HG02678 (cell line): ENCODE measurements around the gene ZNF592.

Experiments
- ATAC-seq: cut with Tn5 transposase; IDR thresholded peaks from one replicate; pipeline ENCODE4 v1.9.1; 2021; ENCODE audit warnings: mild to moderate bottlenecking, moderate library complexity; ENCODE audit not compliant: unreplicated experiment

The ZNF592 gene

GRCh38 chr15:84775867-84776449 is 27.6 kb downstream of the ZNF592 start:
- no peak for ATAC-seq

GRCh38 chr15:84778194-84778593 is 29.8 kb downstream of the ZNF592 start:
- ATAC-seq: no peak

- no peak for ATAC-seq
Measured at GRCh38 chr15:84780492-84780891, 32.1 kb downstream of the ZNF592 start.

- no peak for ATAC-seq
Measured at GRCh38 chr15:84781495-84781894, 33.1 kb downstream of the ZNF592 start.

- no peak for ATAC-seq
Measured at GRCh38 chr15:84782346-84782745, 34.0 kb downstream of the ZNF592 start.

GRCh38 chr15:84783493-84784251 is 35.3 kb downstream of the ZNF592 start:
- no peak for ATAC-seq

GRCh38 chr15:84784262-84784661 is 35.9 kb downstream of the ZNF592 start:
- no peak for ATAC-seq

GRCh38 chr15:84785053-84785452 is 36.7 kb downstream of the ZNF592 start:
- no peak for ATAC-seq

GRCh38 chr15:84788500-84788899 is 40.1 kb downstream of the ZNF592 start:
- ATAC-seq: no peak

- no peak for ATAC-seq
Measured at GRCh38 chr15:84789762-84790161, 41.4 kb downstream of the ZNF592 start.

- ATAC-seq: no peak
Measured at GRCh38 chr15:84790676-84791075, 42.3 kb downstream of the ZNF592 start.

GRCh38 chr15:84791763-84792162 is 43.4 kb downstream of the ZNF592 start:
- no peak for ATAC-seq

GRCh38 chr15:84793431-84794161 is 45.2 kb downstream of the ZNF592 start:
- ATAC-seq: no peak

GRCh38 chr15:84794162-84794547 is 45.8 kb downstream of the ZNF592 start:
- no peak for ATAC-seq

GRCh38 chr15:84795186-84795585 is 46.8 kb downstream of the ZNF592 start:
- ATAC-seq: no peak

- no peak for ATAC-seq
Measured at GRCh38 chr15:84797212-84797611, 48.8 kb downstream of the ZNF592 start.

GRCh38 chr15:84797801-84798200 is 49.4 kb downstream of the ZNF592 start:
- ATAC-seq: no peak

- no peak for ATAC-seq
Measured at GRCh38 chr15:84798436-84798946, 50.1 kb downstream of the ZNF592 start.

GRCh38 chr15:84799511-84800187 is 51.3 kb downstream of the ZNF592 start:
- no peak for ATAC-seq

GRCh38 chr15:84800365-84800806 is 52.0 kb downstream of the ZNF592 start:
- ATAC-seq: no peak
